ENCODE measurements around the gene TXLNG.

DNA sequence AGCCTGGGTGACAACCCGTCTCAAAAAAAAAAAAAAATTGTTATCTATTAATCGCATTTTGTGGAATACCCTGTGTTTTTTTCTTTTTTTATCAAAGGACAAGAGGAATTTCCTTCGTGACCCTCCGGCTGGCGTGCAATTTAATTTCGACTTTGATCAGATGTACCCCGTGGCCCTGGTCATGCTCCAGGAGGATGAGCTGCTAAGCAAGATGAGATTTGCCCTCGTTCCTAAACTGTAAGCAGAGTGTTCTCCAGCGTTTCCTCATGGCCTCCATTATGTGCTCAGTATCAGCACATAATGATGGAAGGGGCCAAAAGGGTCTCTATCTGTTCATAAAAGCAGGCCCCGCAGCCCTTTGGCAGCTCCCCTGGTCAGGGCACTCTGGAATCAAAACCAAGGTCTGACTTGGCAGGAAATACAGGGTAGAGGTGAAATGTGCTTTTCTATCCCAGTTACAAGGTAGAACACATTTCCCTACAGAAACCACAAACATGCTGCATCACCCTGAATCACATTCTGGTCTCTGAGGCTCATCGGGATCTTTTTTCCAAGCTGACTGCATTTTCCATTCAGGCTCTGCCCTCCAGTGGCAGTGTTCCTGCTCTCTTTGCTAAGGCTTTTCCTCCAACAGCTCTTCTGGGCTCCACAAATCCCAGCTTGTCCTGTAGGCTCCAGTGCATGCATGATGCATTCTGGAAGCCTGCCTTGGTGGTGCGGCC lies 42.5 kb upstream of the TXLNG start:
- no peak for TF ChIP-seq POLR2AphosphoS5 (IDR thresholded peaks at IDR 0.05; ENCODE audit: insufficient read depth in 1 of 2, low read depth in 1 of 2)
- TF ChIP-seq, protein P1, sequence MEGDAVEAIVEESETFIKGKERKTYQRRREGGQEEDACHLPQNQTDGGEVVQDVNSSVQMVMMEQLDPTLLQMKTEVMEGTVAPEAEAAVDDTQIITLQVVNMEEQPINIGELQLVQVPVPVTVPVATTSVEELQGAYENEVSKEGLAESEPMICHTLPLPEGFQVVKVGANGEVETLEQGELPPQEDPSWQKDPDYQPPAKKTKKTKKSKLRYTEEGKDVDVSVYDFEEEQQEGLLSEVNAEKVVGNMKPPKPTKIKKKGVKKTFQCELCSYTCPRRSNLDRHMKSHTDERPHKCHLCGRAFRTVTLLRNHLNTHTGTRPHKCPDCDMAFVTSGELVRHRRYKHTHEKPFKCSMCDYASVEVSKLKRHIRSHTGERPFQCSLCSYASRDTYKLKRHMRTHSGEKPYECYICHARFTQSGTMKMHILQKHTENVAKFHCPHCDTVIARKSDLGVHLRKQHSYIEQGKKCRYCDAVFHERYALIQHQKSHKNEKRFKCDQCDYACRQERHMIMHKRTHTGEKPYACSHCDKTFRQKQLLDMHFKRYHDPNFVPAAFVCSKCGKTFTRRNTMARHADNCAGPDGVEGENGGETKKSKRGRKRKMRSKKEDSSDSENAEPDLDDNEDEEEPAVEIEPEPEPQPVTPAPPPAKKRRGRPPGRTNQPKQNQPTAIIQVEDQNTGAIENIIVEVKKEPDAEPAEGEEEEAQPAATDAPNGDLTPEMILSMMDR (IDR thresholded peaks at IDR 0.05): no peak

Measured in vagina (tissue), 2 donors.